Measurements from ENCODE around the gene WDR1.

Gene WDR1

GRCh38 chr4:10055871-10056270 lies 60.7 kb downstream of the WDR1 start:
- no peak for DNase-seq
- no peak overlapping the region for H3K4me3 ChIP-seq (ENCODE audit: low read depth, low read length)
- no peaks in the 10 kb centered on the region for H3K27me3 ChIP-seq (replicated peaks)
- TF ChIP-seq, protein P1, sequence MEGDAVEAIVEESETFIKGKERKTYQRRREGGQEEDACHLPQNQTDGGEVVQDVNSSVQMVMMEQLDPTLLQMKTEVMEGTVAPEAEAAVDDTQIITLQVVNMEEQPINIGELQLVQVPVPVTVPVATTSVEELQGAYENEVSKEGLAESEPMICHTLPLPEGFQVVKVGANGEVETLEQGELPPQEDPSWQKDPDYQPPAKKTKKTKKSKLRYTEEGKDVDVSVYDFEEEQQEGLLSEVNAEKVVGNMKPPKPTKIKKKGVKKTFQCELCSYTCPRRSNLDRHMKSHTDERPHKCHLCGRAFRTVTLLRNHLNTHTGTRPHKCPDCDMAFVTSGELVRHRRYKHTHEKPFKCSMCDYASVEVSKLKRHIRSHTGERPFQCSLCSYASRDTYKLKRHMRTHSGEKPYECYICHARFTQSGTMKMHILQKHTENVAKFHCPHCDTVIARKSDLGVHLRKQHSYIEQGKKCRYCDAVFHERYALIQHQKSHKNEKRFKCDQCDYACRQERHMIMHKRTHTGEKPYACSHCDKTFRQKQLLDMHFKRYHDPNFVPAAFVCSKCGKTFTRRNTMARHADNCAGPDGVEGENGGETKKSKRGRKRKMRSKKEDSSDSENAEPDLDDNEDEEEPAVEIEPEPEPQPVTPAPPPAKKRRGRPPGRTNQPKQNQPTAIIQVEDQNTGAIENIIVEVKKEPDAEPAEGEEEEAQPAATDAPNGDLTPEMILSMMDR (IDR thresholded peaks at IDR 0.05; ENCODE audit: low read depth, low read length, missing control alignments): no peak
- in situ Hi-C loops (cut with HindIII; ENCODE audit: low pct_ligation_motif_present, low sequenced_read_pairs): no loop called here
- H3K36me3 ChIP-seq (replicated peaks): no peaks in the 10 kb centered on the region
- no peak overlapping the region for H3K27ac ChIP-seq

GRCh38 chr4:10054571-10055041 lies 62.0 kb downstream of the WDR1 start:
- H3K27ac ChIP-seq: no peak overlapping the region
- H3K36me3 ChIP-seq (replicated peaks): no peaks in the 10 kb centered on the region
- no peaks in the 10 kb centered on the region for H3K27me3 ChIP-seq (replicated peaks)
- in situ Hi-C loops (cut with HindIII; ENCODE audit: low pct_ligation_motif_present, low sequenced_read_pairs): no loop called here
- TF ChIP-seq, protein P1 (IDR thresholded peaks at IDR 0.05; ENCODE audit: low read depth, low read length, missing control alignments): no peak
- no peak for DNase-seq
- no peak overlapping the region for H3K4me3 ChIP-seq (ENCODE audit: low read depth, low read length)

GRCh38 chr4:10053635-10054453 lies 62.8 kb downstream of the WDR1 start:
- TF ChIP-seq, protein P1 (IDR thresholded peaks at IDR 0.05; ENCODE audit: low read depth, low read length, missing control alignments): no peak
- no peak for DNase-seq
- no peak overlapping the region for H3K4me3 ChIP-seq (ENCODE audit: low read depth, low read length)
- no peak overlapping the region for H3K27ac ChIP-seq
- in situ Hi-C loops (cut with HindIII; ENCODE audit: low pct_ligation_motif_present, low sequenced_read_pairs): no loop called here
- no peaks in the 10 kb centered on the region for H3K36me3 ChIP-seq (replicated peaks)
- H3K27me3 ChIP-seq (replicated peaks): no peaks in the 10 kb centered on the region

- no peaks in the 10 kb centered on the region for H3K27me3 ChIP-seq (replicated peaks)
- DNase-seq: no peak
- TF ChIP-seq, protein P1 (IDR thresholded peaks at IDR 0.05; ENCODE audit: low read depth, low read length, missing control alignments): no peak
- H3K36me3 ChIP-seq (replicated peaks): no peaks in the 10 kb centered on the region
- in situ Hi-C loops (cut with HindIII; ENCODE audit: low pct_ligation_motif_present, low sequenced_read_pairs): no loop called here
- H3K4me3 ChIP-seq (ENCODE audit: low read depth, low read length): no peak overlapping the region
- no peak overlapping the region for H3K27ac ChIP-seq
Measured at GRCh38 chr4:10051517-10052135, 65.0 kb downstream of the WDR1 start.

DNA sequence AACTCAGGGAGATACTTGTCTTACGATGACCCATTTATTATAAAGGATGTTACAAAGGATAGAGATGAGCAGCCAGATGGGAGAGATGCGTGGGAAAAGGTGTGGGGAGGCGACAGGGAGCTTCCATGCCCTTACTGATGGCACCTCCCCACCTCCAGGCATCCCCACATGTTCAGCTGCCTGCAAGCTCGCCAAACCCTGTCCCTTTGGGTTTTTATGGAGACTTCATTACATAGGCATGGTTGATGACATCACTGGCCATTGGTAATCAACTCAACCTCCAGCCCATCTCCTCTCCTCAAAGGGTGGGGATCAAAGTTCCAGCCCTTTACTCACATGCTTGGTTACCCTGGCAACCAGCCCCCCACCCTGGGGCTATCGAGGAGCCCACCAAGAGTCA lies 65.9 kb downstream of the WDR1 start:
- no peak for DNase-seq
- Histone ChIP-seq H3K4me3 (ENCODE audit: low read depth, low read length) (no peak overlapping the region), H3K27me3 (replicated peaks) (no peaks in the 10 kb centered on the region), H3K36me3 (replicated peaks) (no peaks in the 10 kb centered on the region), H3K27ac (no peak overlapping the region)
- in situ Hi-C loops (cut with HindIII; ENCODE audit: low pct_ligation_motif_present, low sequenced_read_pairs): no loop called here
- TF ChIP-seq, protein P1 (IDR thresholded peaks at IDR 0.05; ENCODE audit: low read depth, low read length, missing control alignments): no peak
